Measurements from ENCODE around the gene HAGHL. TPM values are rescaled to one million over a fixed set of nuclear protein-coding genes. Genes with fewer than 3 reads are reported as not detected.

The HAGHL gene
- total RNA-seq, 1 donor from 2014 or later: 31.7 TPM

GRCh38 chr16:692356-693108 lies 34.4 kb upstream of the HAGHL start:
- peak overlapping the region; percentile 64 for H3K4me3 Mint-ChIP-seq (ENCODE audit: unreplicated experiment)

GRCh38 chr16:693364-693763 lies 33.5 kb upstream of the HAGHL start:
- no peaks in the 10 kb centered on the region for H3K36me3 Mint-ChIP-seq (ENCODE audit: unreplicated experiment)
- H3K27me3 Mint-ChIP-seq (ENCODE audit: unreplicated experiment): peaks cover 31% of the 10 kb centered on the region
- TF ChIP-seq CTCF (IDR thresholded peaks at IDR 0.05; ENCODE audit: partially characterized antibody, unreplicated experiment): no peak
- H3K4me3 Mint-ChIP-seq (ENCODE audit: unreplicated experiment): no peak overlapping the region
- peaks cover 10% of the 10 kb centered on the region for H3K4me1 Mint-ChIP-seq (ENCODE audit: low read depth, unreplicated experiment)
- H3K27ac Mint-ChIP-seq (ENCODE audit: unreplicated experiment): no peak overlapping the region
- no peak for DNase-seq
- H3K9me3 Mint-ChIP-seq (ENCODE audit: unreplicated experiment): peaks cover 18% of the 10 kb centered on the region

More at GRCh38 chr16:692356-693108, 34.4 kb upstream of the HAGHL start:
- TF ChIP-seq CTCF (IDR thresholded peaks at IDR 0.05; ENCODE audit: partially characterized antibody, unreplicated experiment): no peak
- H3K27me3 Mint-ChIP-seq (ENCODE audit: unreplicated experiment): peaks cover 30% of the 10 kb centered on the region
- peak overlapping the region; percentile 77 for H3K27ac Mint-ChIP-seq (ENCODE audit: unreplicated experiment)
- peaks cover 10% of the 10 kb centered on the region for H3K4me1 Mint-ChIP-seq (ENCODE audit: low read depth, unreplicated experiment)
- DNase-seq: no peak
- no peaks in the 10 kb centered on the region for H3K36me3 Mint-ChIP-seq (ENCODE audit: unreplicated experiment)
- peaks cover 18% of the 10 kb centered on the region for H3K9me3 Mint-ChIP-seq (ENCODE audit: unreplicated experiment)

- Mint-ChIP-seq H3K9me3 (ENCODE audit: unreplicated experiment) (peaks cover 18% of the 10 kb centered on the region), H3K36me3 (ENCODE audit: unreplicated experiment) (no peaks in the 10 kb centered on the region), H3K27me3 (ENCODE audit: unreplicated experiment) (peaks cover 30% of the 10 kb centered on the region), H3K4me1 (ENCODE audit: low read depth, unreplicated experiment) (peaks cover 10% of the 10 kb centered on the region), H3K4me3 (ENCODE audit: unreplicated experiment) (no peak overlapping the region), H3K27ac (ENCODE audit: unreplicated experiment) (no peak overlapping the region)
- no peak for TF ChIP-seq CTCF (IDR thresholded peaks at IDR 0.05; ENCODE audit: partially characterized antibody, unreplicated experiment)
- DNase-seq: no peak
Observed at GRCh38 chr16:693766-694165, 33.1 kb upstream of the HAGHL start.

GRCh38 chr16:694187-694862 lies 32.6 kb upstream of the HAGHL start:
- H3K27ac Mint-ChIP-seq (ENCODE audit: unreplicated experiment): no peak overlapping the region
- no peak for TF ChIP-seq CTCF (IDR thresholded peaks at IDR 0.05; ENCODE audit: partially characterized antibody, unreplicated experiment)
- no peak for DNase-seq
- no peaks in the 10 kb centered on the region for H3K36me3 Mint-ChIP-seq (ENCODE audit: unreplicated experiment)
- H3K9me3 Mint-ChIP-seq (ENCODE audit: unreplicated experiment): peaks cover 18% of the 10 kb centered on the region
- no peak overlapping the region for H3K4me3 Mint-ChIP-seq (ENCODE audit: unreplicated experiment)
- H3K27me3 Mint-ChIP-seq (ENCODE audit: unreplicated experiment): peaks cover 28% of the 10 kb centered on the region
- H3K4me1 Mint-ChIP-seq (ENCODE audit: low read depth, unreplicated experiment): peaks cover 9% of the 10 kb centered on the region

- no peak for TF ChIP-seq CTCF (IDR thresholded peaks at IDR 0.05; ENCODE audit: partially characterized antibody, unreplicated experiment)
- Mint-ChIP-seq H3K36me3 (ENCODE audit: unreplicated experiment) (no peaks in the 10 kb centered on the region), H3K4me1 (ENCODE audit: low read depth, unreplicated experiment) (peaks cover 8% of the 10 kb centered on the region), H3K9me3 (ENCODE audit: unreplicated experiment) (peaks cover 18% of the 10 kb centered on the region), H3K27me3 (ENCODE audit: unreplicated experiment) (peaks cover 28% of the 10 kb centered on the region), H3K4me3 (ENCODE audit: unreplicated experiment) (no peak overlapping the region), H3K27ac (ENCODE audit: unreplicated experiment) (no peak overlapping the region)
- no peak for DNase-seq
Observed at GRCh38 chr16:694863-695354, 32.0 kb upstream of the HAGHL start.

All from glutamatergic neuron (in vitro differentiated cells).